K562 (cell line): ENCODE data around the gene TMC4. TPM values are rescaled to one million over a fixed set of nuclear protein-coding genes. Genes with fewer than 3 reads are reported as not detected.

Experiments
- ATAC-seq: fragments of 200-7000 bp; cut with Tn5 transposase; 3 replicates; pipeline ENCODE4 v1.9.1; 2020; ENCODE audit warnings: moderate library complexity
- BruUV-seq: library from RNA; stranded (reverse); fragments of 400-500 nt; replicated peaks from 2 replicates; lab custom pipeline; 2021; lab: Mats Ljungman, UMichigan
- CTCF ChIA-PET: fragments of 300-600 bp; formaldehyde crosslinking; extraction: SDS; loops from one replicate; lab custom pipeline; 2021; ENCODE audit warnings: low intra/inter-chr PET ratio; lab: Yijun Ruan, JAX
- POLR2A ChIA-PET: fragments of 300-600, 350-650 bp; sonication (Branson Sonifier 250); formaldehyde crosslinking; extraction: SDS; loops from one replicate; lab custom pipeline; 2021; ENCODE audit warnings: antibody characterized with exemption, inconsistent platforms; lab: Yijun Ruan, JAX
- DNase-seq, 4 experiments: peaks; one replicate each; pipeline versions ENCODE4 v3.0.0 to v3.0.0-alpha.2; 2011 to 2018; ENCODE audit warnings: low spot score in 3 of 4, mixed read lengths in 3 of 4; ENCODE audit errors: extremely low read depth in 1 of 4
- FAIRE-seq: peaks from 2 replicates; lab custom pipeline; 2011; peaks lifted over from hg19 to GRCh38; lab: Jason Lieb, UNC
- H2AFZ ChIP-seq: 2 replicates; pipeline ENCODE4 v1.6.0; 2011; ENCODE audit warnings: low read depth, low read length, control low read depth, inconsistent platforms
- H3K27ac ChIP-seq: fragments of 200-600 bp; 3 replicates; pipeline ENCODE4 v1.8.0; 2011; ENCODE audit warnings: low read depth, mild to moderate bottlenecking, control low read depth, inconsistent platforms, low read length, moderate library complexity, mixed read lengths; ENCODE audit errors: extremely low read depth
- H3K27me3 ChIP-seq, 2 experiments: fragments of 300-600 bp in 1 of 2; 2 replicates in 1 of 2; 3 replicates in 1 of 2; pipeline versions ENCODE4 v1.6.0 to v1.8.0; 2011; ENCODE audit warnings: inconsistent platforms in 2 of 2, low read length in 2 of 2, mild to moderate bottlenecking in 1 of 2, mixed read lengths in 1 of 2, moderate library complexity in 1 of 2; ENCODE audit not compliant: control insufficient read depth in 2 of 2, insufficient read depth in 2 of 2
- H3K36me3 ChIP-seq: fragments of 300-600 bp; 3 replicates; pipeline ENCODE4 v1.8.0; 2011; ENCODE audit warnings: mild to moderate bottlenecking, low read length, inconsistent platforms; ENCODE audit not compliant: control insufficient read depth, insufficient read depth
- H3K4me1 ChIP-seq, 2 experiments: fragments of 200-600 bp in 1 of 2; replicated peaks in 1 of 2; 2 replicates in 1 of 2; 3 replicates in 1 of 2; pipeline versions ENCODE4 v1.5.1 to v1.8.0; 2011; ENCODE audit warnings: inconsistent platforms in 2 of 2, low read length in 2 of 2, mild to moderate bottlenecking in 1 of 2, mixed read lengths in 1 of 2, moderate library complexity in 1 of 2; ENCODE audit not compliant: control insufficient read depth in 2 of 2, insufficient read depth in 2 of 2
- H3K4me2 ChIP-seq: 2 replicates; pipeline ENCODE4 v1.6.1; 2011; ENCODE audit warnings: low read length, control low read depth, inconsistent platforms, mixed read lengths; ENCODE audit not compliant: insufficient read depth
- H3K4me3 ChIP-seq: fragments of 200-600 bp; sonication (generic), shearing (Covaris generic); 2 replicates; pipeline ENCODE4 v1.5.1; 2016; ENCODE audit warnings: control low read depth, inconsistent platforms
- H3K79me2 ChIP-seq: fragments of 200-600 bp; 3 replicates; pipeline ENCODE4 v1.8.0; 2011; ENCODE audit warnings: low read length, inconsistent platforms; ENCODE audit not compliant: control insufficient read depth, insufficient read depth
- H3K9ac ChIP-seq, 2 experiments: 2 replicates each; pipeline versions ENCODE4 v1.6.0 to v1.6.1; 2011; ENCODE audit warnings: low read depth in 2 of 2, low read length in 2 of 2, control low read depth in 1 of 2, inconsistent platforms in 1 of 2, mild to moderate bottlenecking in 1 of 2, mixed read lengths in 1 of 2; ENCODE audit not compliant: insufficient read depth in 1 of 2
- H3K9me1 ChIP-seq: one replicate; pipeline ENCODE4 v1.6.0; 2011; ENCODE audit warnings: inconsistent platforms, mild to moderate bottlenecking, low read length, moderate library complexity; ENCODE audit not compliant: control insufficient read depth, insufficient read depth
- H3K9me3 ChIP-seq: replicated peaks from 2 replicates; pipeline ENCODE4 v1.5.1; 2011; ENCODE audit warnings: low read depth, low read length, inconsistent platforms; ENCODE audit not compliant: control insufficient read depth, insufficient read depth
- H4K20me1 ChIP-seq: replicated peaks from 2 replicates; pipeline ENCODE4 v1.6.1; 2011; ENCODE audit warnings: low read length, inconsistent platforms, mixed read lengths; ENCODE audit not compliant: control insufficient read depth, insufficient read depth
- MTA3 ChIP-seq: fragments of 450-650 bp; formaldehyde crosslinking; IDR thresholded peaks from 2 replicates; pipeline ENCODE4 v1.6.1; 2017; ENCODE audit warnings: mild to moderate bottlenecking, borderline replicate concordance
- RBFOX2 ChIP-seq: fragments of 200-400 bp; formaldehyde crosslinking; IDR thresholded peaks from 2 replicates; pipeline ENCODE4 v1.6.1; 2017; ENCODE audit warnings: low read depth, mild to moderate bottlenecking, low read length, moderate library complexity
- SUPT5H ChIP-seq: fragments of 450-650 bp; IDR thresholded peaks from 2 replicates; pipeline ENCODE4 v1.6.1; 2016
- ZBTB8A ChIP-seq: fragments of 450-650 bp; IDR thresholded peaks from 2 replicates; pipeline ENCODE4 v1.6.1; 2018; ENCODE audit warnings: mild to moderate bottlenecking, moderate library complexity; ENCODE audit not compliant: partially characterized antibody
- WGBS: fragments of 100-300 bp; shearing (Covaris generic); methylation state at CpG from one replicate; pipeline ENCODE4 v1.1.6; 2016; ENCODE audit warnings: low coverage, mixed read lengths; ENCODE audit not compliant: insufficient coverage; ENCODE audit errors: missing lambda C conversion rate; 5-methylcytosine and 5-hydroxymethylcytosine counted together
- in situ Hi-C: fragments of 300-500 bp; cut with MboI; formaldehyde crosslinking; loops from 4 replicates; pipeline ENCODE4 v1.15.0; 2018; ENCODE audit warnings: inconsistent platforms, mixed read lengths
- intact Hi-C: fragments of 100-400 bp; cut with micrococcal nuclease; formaldehyde crosslinking; loops from 2 replicates; pipeline ENCODE4 v1.14.2; 2022
- polyA plus RNA-seq, 8 experiments: library from polyadenylated mRNA; depleted of rRNA in 4 of 8; stranded (reverse) in 5 of 8; unstranded in 3 of 8; fragments of >200 nt; fragmentation: Nextera tagmentation in 2 of 8; fragmentation: Illumina TruSeq in 1 of 8; extraction: Ambion mirVana in 2 of 8; extraction: Trizol in 1 of 8; gene quantifications; 2 replicates each; pipeline versions ENCODE4 v1.2.1 to v1.2.3, GENCODE V29; 2011 to 2014; ENCODE audit warnings: inconsistent platforms in 1 of 8, missing spikeins in 1 of 8
- total RNA-seq, 7 experiments: library from RNA; depleted of rRNA in 6 of 7; stranded (reverse); fragments of >200 nt in 6 of 7; fragmentation: Illumina TruSeq in 2 of 7; extraction: Trizol in 2 of 7; gene quantifications; 2 replicates each; pipeline versions ENCODE4 v1.2.1 to v1.2.3, GENCODE V29; 2011 to 2021; ENCODE audit warnings: low replicate concordance in 1 of 7
- TF ChIP-seq, protein P1 (sequence below): fragments of 200-400 bp; formaldehyde crosslinking; IDR thresholded peaks from 2 replicates; pipeline ENCODE4 v1.6.1; 2017; ENCODE audit warnings: mild to moderate bottlenecking, low read depth, low read length, moderate library complexity

TMC4 gene
- total and polyA plus RNA-seq, 9 of the 15 experiments (the other 6 are each of a cell fraction or from before 2014, with no cell fraction given) = 0.12 to 0.79 (median 0.36) TPM; not detected in 2

DNA sequence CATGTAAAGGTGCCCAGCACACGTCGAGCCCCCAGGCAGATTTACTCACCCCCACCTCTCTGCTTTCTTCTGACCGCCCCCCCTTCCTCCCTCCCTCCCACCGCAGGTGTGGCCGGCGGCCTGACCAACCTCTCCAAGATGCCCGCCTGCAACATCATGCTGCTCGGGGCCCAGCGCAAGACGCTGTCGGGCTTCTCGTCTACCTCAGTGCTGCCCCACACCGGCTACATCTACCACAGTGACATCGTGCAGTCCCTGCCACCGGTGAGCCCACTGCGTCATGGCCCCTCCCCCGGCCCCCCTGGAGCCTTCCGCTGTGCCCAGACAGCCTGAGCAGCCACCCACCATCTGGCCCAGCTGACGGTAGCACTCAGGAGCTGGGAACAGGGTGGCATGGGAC is 48.6 kb downstream of the TMC4 start:
- Histone ChIP-seq H3K9me3 (no peaks in the 10 kb centered on the region), H2AFZ (no peak overlapping the region), H3K27ac (no peak overlapping the region), H3K4me1 (no peaks in the 10 kb centered on the region; a peak in 1 of 5 replicates), H3K9ac (peak overlapping the region in 1 of 2 experiments; percentile 35; a peak in 1 of 4 replicates), H3K4me3 (no peak overlapping the region), H3K9me1 (no peaks in the 10 kb centered on the region), H3K79me2 (no peaks in the 10 kb centered on the region), H3K36me3 (peaks cover 87% of the 10 kb centered on the region; the same call in 2 of the 3 replicates), H3K27me3 (no peaks in the 10 kb centered on the region), H3K4me2 (no peak overlapping the region), H4K20me1 (no peaks in the 10 kb centered on the region)
- 96% methylated on average over 9 of the region's 19 CpGs for whole genome bisulfite sequencing
- FAIRE-seq (no peak), DNase-seq (no peak), ATAC-seq (no peak)
- TF ChIP-seq SUPT5H (no peak), RBFOX2 (0 out of 2 replicates have a peak, but pooled peaks have one; percentile 9), ZBTB8A (no peak), MTA3 (no peak)
- TF ChIP-seq, protein P1, sequence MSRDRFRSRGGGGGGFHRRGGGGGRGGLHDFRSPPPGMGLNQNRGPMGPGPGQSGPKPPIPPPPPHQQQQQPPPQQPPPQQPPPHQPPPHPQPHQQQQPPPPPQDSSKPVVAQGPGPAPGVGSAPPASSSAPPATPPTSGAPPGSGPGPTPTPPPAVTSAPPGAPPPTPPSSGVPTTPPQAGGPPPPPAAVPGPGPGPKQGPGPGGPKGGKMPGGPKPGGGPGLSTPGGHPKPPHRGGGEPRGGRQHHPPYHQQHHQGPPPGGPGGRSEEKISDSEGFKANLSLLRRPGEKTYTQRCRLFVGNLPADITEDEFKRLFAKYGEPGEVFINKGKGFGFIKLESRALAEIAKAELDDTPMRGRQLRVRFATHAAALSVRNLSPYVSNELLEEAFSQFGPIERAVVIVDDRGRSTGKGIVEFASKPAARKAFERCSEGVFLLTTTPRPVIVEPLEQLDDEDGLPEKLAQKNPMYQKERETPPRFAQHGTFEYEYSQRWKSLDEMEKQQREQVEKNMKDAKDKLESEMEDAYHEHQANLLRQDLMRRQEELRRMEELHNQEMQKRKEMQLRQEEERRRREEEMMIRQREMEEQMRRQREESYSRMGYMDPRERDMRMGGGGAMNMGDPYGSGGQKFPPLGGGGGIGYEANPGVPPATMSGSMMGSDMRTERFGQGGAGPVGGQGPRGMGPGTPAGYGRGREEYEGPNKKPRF = no peak
- intact Hi-C loops = no loop called here
- POLR2A ChIA-PET = interaction anchor here (1.9 to 2.0 kb wide), 2 partner anchors 9 to 12 kb away, joined by 9 to 13 read pairs; partner anchors contain the start of genes PRPF31 and TFPT
- BruUV-seq = no TSS peak
- CTCF ChIA-PET = no interaction called here
- in situ Hi-C loops = no loop called here
